SHP77 treated with DMSO at 0.1 percent for 48 hours (cell line): Measurements from ENCODE around the gene TTC39A.

Experiments used
- DNase-seq: peaks from one replicate; lab custom pipeline; 2025; lab: John Stamatoyannopoulos, UW

The TTC39A gene

GRCh38 chr1:51314974-51315373, 15.4 kb downstream of the TTC39A start:
- DNase-seq: no peak

- no peak for DNase-seq
Observed at GRCh38 chr1:51313961-51314777, 16.2 kb downstream of the TTC39A start.

- no peak for DNase-seq
Observed at GRCh38 chr1:51313268-51313852, 17.0 kb downstream of the TTC39A start.

- no peak for DNase-seq
Observed at GRCh38 chr1:51312718-51313117, 17.6 kb downstream of the TTC39A start.

GRCh38 chr1:51311826-51312225, 18.5 kb downstream of the TTC39A start:
- no peak for DNase-seq

GRCh38 chr1:51310871-51311613, 19.3 kb downstream of the TTC39A start:
- no peak for DNase-seq

GRCh38 chr1:51309291-51309690, 21.1 kb downstream of the TTC39A start:
- DNase-seq: no peak

- no peak for DNase-seq
Observed at GRCh38 chr1:51308636-51309035, 21.7 kb downstream of the TTC39A start.

GRCh38 chr1:51306950-51307349, 23.4 kb downstream of the TTC39A start:
- no peak for DNase-seq

GRCh38 chr1:51305371-51305823, 25.0 kb downstream of the TTC39A start:
- DNase-seq: no peak

- DNase-seq: no peak
Observed at GRCh38 chr1:51304360-51304759, 26.0 kb downstream of the TTC39A start.

- no peak for DNase-seq
Observed at GRCh38 chr1:51303751-51304251, 26.6 kb downstream of the TTC39A start.

- DNase-seq: no peak
Observed at GRCh38 chr1:51303315-51303714, 27.0 kb downstream of the TTC39A start.

- DNase-seq: no peak
Observed at GRCh38 chr1:51302746-51303145, 27.6 kb downstream of the TTC39A start.

- DNase-seq: no peak
Observed at GRCh38 chr1:51302270-51302669, 28.1 kb downstream of the TTC39A start.

GRCh38 chr1:51301844-51302162, 28.6 kb downstream of the TTC39A start:
- DNase-seq: no peak

GRCh38 chr1:51301152-51301843, 29.1 kb downstream of the TTC39A start:
- DNase-seq: no peak

- no peak for DNase-seq
Observed at GRCh38 chr1:51299981-51300670, 30.2 kb downstream of the TTC39A start.

- DNase-seq: no peak
Observed at GRCh38 chr1:51299185-51299885, 31.0 kb downstream of the TTC39A start.

- no peak for DNase-seq
Observed at GRCh38 chr1:51298322-51298705, 32.0 kb downstream of the TTC39A start.
